Dermis lymphatic vessel endothelial cell (primary cell): ENCODE data around the gene TMCC1. TPM values are rescaled to one million over a fixed set of nuclear protein-coding genes. Genes with fewer than 3 reads are reported as not detected.

Experiments used
- total RNA-seq: library from RNA; depleted of rRNA; stranded (reverse); fragments of >200 nt; gene quantifications from 2 replicates; pipeline ENCODE4 v1.2.1, GENCODE V29; 2014

Gene TMCC1
- total RNA-seq, result 48.8 and 75.2 TPM in 2 replicates

GRCh38 chr3:129893581-129894070 is at the start of gene TMCC1:
Gene TMCC1, minus strand, starts transcription at chr3:129893711.

GRCh38 chr3:129606636-129607390 is 286.7 kb downstream of the TMCC1 start, which contains the start of gene PLXND1:
Gene PLXND1, minus strand, starts transcription at chr3:129606676. Its CDS starts 37 bp downstream, at chr3:129606639.

Other genes starting within 250 kb of the TMCC1 start
- gene TRH, start 81.0 kb upstream of the TMCC1 start, total RNA-seq, result not detected in 2 replicates
- not detected in 2 replicates for gene ALG1L2, start 188.1 kb upstream of the TMCC1 start, total RNA-seq